ENCODE results near the gene GTPBP6. TPM values are rescaled to one million over a fixed set of nuclear protein-coding genes. Genes with fewer than 3 reads are reported as not detected.

GTPBP6 gene, protein sequence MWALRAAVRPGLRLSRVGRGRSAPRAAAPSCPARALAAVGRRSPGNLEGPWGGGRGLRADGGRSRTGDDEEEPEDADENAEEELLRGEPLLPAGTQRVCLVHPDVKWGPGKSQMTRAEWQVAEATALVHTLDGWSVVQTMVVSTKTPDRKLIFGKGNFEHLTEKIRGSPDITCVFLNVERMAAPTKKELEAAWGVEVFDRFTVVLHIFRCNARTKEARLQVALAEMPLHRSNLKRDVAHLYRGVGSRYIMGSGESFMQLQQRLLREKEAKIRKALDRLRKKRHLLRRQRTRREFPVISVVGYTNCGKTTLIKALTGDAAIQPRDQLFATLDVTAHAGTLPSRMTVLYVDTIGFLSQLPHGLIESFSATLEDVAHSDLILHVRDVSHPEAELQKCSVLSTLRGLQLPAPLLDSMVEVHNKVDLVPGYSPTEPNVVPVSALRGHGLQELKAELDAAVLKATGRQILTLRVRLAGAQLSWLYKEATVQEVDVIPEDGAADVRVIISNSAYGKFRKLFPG
- 10 to 100 TPM; 37.2 to 44.1 (median 41.4) TPM for polyA plus RNA-seq

DNA sequence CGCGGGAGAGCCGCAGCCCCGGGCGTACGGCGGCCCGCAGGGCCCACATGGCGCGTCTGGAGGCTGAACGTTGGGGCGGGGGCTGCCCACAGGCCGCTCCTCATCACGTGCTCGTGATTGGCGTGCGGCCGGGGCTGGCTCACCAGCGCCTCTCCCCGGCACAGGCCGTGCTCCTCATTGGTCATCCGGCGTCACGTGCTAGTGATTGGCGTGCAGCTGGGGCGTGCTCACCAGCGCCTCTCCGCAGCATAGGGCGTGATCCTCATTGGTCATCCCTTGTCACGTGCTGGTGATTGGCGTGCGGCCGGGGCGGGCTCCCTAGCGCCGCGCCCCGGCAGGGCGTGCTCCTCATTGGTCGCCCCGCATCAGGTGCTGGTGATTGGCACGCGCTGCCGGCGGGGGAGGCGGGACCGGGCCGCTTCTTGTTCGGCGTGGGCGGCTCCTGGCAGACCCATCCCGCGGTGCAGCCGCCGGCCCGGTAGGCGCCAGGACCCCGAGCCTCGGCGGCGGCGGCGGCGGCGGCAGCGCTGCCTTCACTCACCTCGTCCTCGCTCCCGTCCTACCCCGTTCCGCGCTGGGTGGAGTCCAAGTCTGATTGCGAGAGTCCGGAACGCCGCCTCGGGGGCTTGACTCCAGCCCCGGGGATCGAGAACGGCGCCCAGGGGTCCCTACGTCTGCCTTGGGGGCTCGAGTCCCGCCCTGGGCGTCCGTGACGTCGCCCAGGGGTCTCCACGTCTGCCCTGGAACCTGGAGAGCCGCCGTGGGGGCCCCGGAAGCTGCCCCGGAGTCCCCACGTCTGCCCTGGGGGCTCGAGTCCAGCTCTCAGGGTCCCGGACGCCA is at the start of gene GTPBP6:
GTPBP6 (minus strand) TSS at position 58 of the 840 bp plus-strand sequence; CDS start at position 49, 9 bp downstream.
- DNase-seq = peak; percentile 99
- Mint-ChIP-seq H3K36me3 (no peaks in the 10 kb centered on the region), H3K4me3 (peak within 1 kb of the TSS; percentile 86 to 97 (median 90)), H3K27me3 (ENCODE audit: low read depth in 3 of 3) (peaks cover 24 to 32% (median 25%) of the 10 kb centered on the region in 3 donors), H3K27ac (peak within 1 kb of the TSS; percentile 91 to 99 (median 96)), H3K9me3 (no peaks in the 10 kb centered on the region), H3K4me1 (peaks cover 28 to 33% of the 10 kb centered on the region in 2 donors)

DNA sequence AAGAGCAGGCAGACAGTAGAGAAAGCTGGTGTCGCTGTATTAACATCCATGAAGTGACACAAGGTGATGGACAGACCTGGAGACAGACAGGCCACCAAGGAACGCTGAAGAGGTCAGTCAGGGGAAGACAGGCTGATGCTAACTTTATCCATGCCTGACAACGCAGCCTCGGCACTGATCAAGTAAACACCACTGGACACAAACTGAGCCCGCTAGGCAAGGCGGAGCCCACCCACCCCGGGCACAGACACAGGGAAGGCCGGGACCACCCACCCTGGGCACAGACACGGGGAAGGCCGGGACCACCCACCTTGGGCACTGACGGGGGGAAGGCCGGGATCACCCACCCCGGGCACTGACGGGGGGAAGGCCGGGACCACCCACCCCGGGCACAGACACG is 49.3 kb upstream of the GTPBP6 start:
- Mint-ChIP-seq H3K4me3 (no peak overlapping the region), H3K4me1 (peaks cover 10 to 12% of the 10 kb centered on the region in 2 donors), H3K9me3 (no peaks in the 10 kb centered on the region), H3K36me3 (peaks cover 0 to 4% (median 0%) of the 10 kb centered on the region in 3 donors), H3K27ac (no peak overlapping the region), H3K27me3 (ENCODE audit: low read depth in 3 of 3) (peaks cover 6 to 9% (median 8%) of the 10 kb centered on the region in 3 donors)
- DNase-seq = no peak

GRCh38 chrX:367349-367748 is 48.8 kb upstream of the GTPBP6 start:
- H3K36me3 Mint-ChIP-seq = peaks cover 1 to 3% (median 1%) of the 10 kb centered on the region in 3 donors
- DNase-seq = no peak
- H3K27me3 Mint-ChIP-seq (ENCODE audit: low read depth in 3 of 3) = peaks cover 4 to 8% (median 7%) of the 10 kb centered on the region in 3 donors
- H3K4me1 Mint-ChIP-seq = peaks cover 9 to 10% of the 10 kb centered on the region in 2 donors
- peaks cover 0 to under 1% (median 0%) of the 10 kb centered on the region in 6 donors for H3K9me3 Mint-ChIP-seq
- no peak overlapping the region for H3K4me3 Mint-ChIP-seq
- H3K27ac Mint-ChIP-seq = no peak overlapping the region

GRCh38 chrX:363621-364375 is 45.2 kb upstream of the GTPBP6 start:
- Mint-ChIP-seq H3K9me3 (peaks cover 0 to 16% (median 4%) of the 10 kb centered on the region in 6 donors), H3K4me1 (peaks cover 3 to 6% of the 10 kb centered on the region in 2 donors)

GRCh38 chrX:362937-363620 is 44.5 kb upstream of the GTPBP6 start:
- H3K9me3 Mint-ChIP-seq = peaks cover 0 to 16% (median 4%) of the 10 kb centered on the region in 6 donors
- H3K27me3 Mint-ChIP-seq (ENCODE audit: low read depth in 3 of 3) = peaks cover 0 to 1% (median 1%) of the 10 kb centered on the region in 3 donors
- H3K4me3 Mint-ChIP-seq = no peak overlapping the region
- H3K36me3 Mint-ChIP-seq = peaks cover 8 to 22% (median 11%) of the 10 kb centered on the region in 3 donors
- DNase-seq = no peak
- no peak overlapping the region for H3K27ac Mint-ChIP-seq
- H3K4me1 Mint-ChIP-seq = peaks cover 3 to 6% of the 10 kb centered on the region in 2 donors

More at GRCh38 chrX:363621-364375, 45.2 kb upstream of the GTPBP6 start:
- H3K27me3 Mint-ChIP-seq (ENCODE audit: low read depth in 3 of 3) = peaks cover 0 to 1% (median 1%) of the 10 kb centered on the region in 3 donors
- H3K27ac Mint-ChIP-seq = no peak overlapping the region
- peaks cover 8 to 22% (median 11%) of the 10 kb centered on the region in 3 donors for H3K36me3 Mint-ChIP-seq
- DNase-seq = no peak
- no peak overlapping the region for H3K4me3 Mint-ChIP-seq

GRCh38 chrX:362351-362750 is 43.8 kb upstream of the GTPBP6 start:
- H3K36me3 Mint-ChIP-seq = peaks cover 12 to 26% (median 15%) of the 10 kb centered on the region in 3 donors
- H3K9me3 Mint-ChIP-seq = peaks cover 0 to 19% (median 4%) of the 10 kb centered on the region in 6 donors
- H3K4me1 Mint-ChIP-seq = peaks cover 5 to 6% of the 10 kb centered on the region in 2 donors
- no peak for DNase-seq
- no peak overlapping the region for H3K4me3 Mint-ChIP-seq
- no peak overlapping the region for H3K27ac Mint-ChIP-seq
- H3K27me3 Mint-ChIP-seq (ENCODE audit: low read depth in 3 of 3) = peaks cover 0 to 4% (median 1%) of the 10 kb centered on the region in 3 donors

DNA sequence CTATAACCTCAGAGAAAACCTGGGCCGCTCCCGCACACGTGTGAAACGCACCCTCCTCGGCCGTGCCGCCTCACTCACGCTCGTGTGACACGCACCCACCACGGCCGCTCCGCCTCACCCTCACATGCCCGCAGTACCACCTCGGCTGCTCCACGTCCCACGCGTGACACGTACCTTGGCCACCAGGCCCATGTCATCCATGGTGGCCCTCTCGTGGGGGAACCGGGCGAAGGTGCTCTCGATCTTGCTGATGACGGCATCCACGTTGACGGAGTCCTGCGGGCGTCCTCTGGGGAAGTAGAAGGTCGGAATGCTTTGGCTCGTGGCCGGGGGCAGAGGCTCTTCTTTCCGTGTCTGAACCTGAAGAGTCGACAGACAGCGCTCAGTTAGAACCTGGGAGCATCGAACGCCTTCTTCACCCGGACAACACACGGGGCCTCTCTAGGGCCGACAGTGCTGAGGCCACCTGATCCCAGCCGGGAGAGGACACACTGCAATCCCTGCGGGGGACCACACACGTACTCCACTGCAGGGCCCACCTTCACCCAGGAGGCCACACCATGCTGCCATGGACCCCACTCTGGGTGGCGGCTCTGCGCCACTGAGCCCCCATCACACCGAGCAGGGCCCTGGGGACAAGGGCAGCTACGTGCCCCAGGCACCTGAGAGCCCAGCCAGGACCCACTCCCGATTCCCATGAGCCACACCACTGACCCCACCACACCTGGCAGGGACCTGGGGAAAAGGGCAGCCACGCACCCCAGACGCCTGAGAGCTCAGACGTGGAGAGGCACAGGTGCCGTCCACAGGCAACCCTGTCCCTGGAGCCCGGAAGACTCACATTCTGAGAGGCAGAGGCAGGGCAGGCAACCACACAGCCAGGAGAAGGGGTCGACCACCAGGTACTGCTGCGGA is 42.9 kb upstream of the GTPBP6 start:
- peaks cover 0 to 22% (median 5%) of the 10 kb centered on the region in 6 donors for H3K9me3 Mint-ChIP-seq

GRCh38 chrX:360496-361150 is 42.0 kb upstream of the GTPBP6 start:
- no peak for DNase-seq
- Mint-ChIP-seq H3K36me3 (peaks cover 19 to 33% (median 22%) of the 10 kb centered on the region in 3 donors), H3K4me3 (no peak overlapping the region), H3K4me1 (peaks cover 15 to 18% of the 10 kb centered on the region in 2 donors), H3K27me3 (ENCODE audit: low read depth in 3 of 3) (peaks cover 0 to 4% (median 1%) of the 10 kb centered on the region in 3 donors), H3K9me3 (peaks cover 0 to 22% (median 5%) of the 10 kb centered on the region in 6 donors), H3K27ac (no peak overlapping the region)

More for the DNA sequence above, 42.9 kb upstream of the GTPBP6 start:
- DNase-seq = no peak
- Mint-ChIP-seq H3K27me3 (ENCODE audit: low read depth in 3 of 3) (peaks cover 0 to 4% (median 1%) of the 10 kb centered on the region in 3 donors), H3K4me1 (peaks cover 13 to 14% of the 10 kb centered on the region in 2 donors), H3K27ac (no peak overlapping the region), H3K4me3 (no peak overlapping the region), H3K36me3 (peaks cover 19 to 33% (median 21%) of the 10 kb centered on the region in 3 donors)

GRCh38 chrX:358651-359143 is 40.1 kb upstream of the GTPBP6 start:
- Mint-ChIP-seq H3K27me3 (ENCODE audit: low read depth in 3 of 3) (peaks cover 0 to 4% (median 1%) of the 10 kb centered on the region in 3 donors), H3K4me3 (no peak overlapping the region), H3K27ac (no peak overlapping the region), H3K36me3 (peaks cover 19 to 33% (median 22%) of the 10 kb centered on the region in 3 donors), H3K9me3 (peaks cover 0 to 22% (median 5%) of the 10 kb centered on the region in 6 donors), H3K4me1 (peaks cover 15 to 18% of the 10 kb centered on the region in 2 donors)
- no peak for DNase-seq

- peak overlapping the region in 1 of 5 donors; percentile 10 for H3K4me3 Mint-ChIP-seq
These were observed 39.3 kb upstream of the GTPBP6 start for GRCh38 chrX:357693-358471.

More at GRCh38 chrX:357693-358471, 39.3 kb upstream of the GTPBP6 start:
- Mint-ChIP-seq H3K4me1 (peaks cover 15 to 16% of the 10 kb centered on the region in 2 donors), H3K27ac (peak overlapping the region in 2 of 6 donors; percentile 12 to 47), H3K27me3 (ENCODE audit: low read depth in 3 of 3) (peaks cover 0 to 3% (median 1%) of the 10 kb centered on the region in 3 donors), H3K9me3 (peaks cover 0 to 22% (median 5%) of the 10 kb centered on the region in 6 donors), H3K36me3 (peaks cover 19 to 33% (median 22%) of the 10 kb centered on the region in 3 donors)
- DNase-seq = no peak
